ENCODE data around the gene BCL7A. TPM values are rescaled to one million over a fixed set of nuclear protein-coding genes. Genes with fewer than 3 reads are reported as not detected.

The BCL7A gene
- total and polyA plus RNA-seq, 2 of the 8 experiments (the other 6 are each of a cell fraction or from before 2014, with no cell fraction given): 11.9 to 12.7 TPM

DNA sequence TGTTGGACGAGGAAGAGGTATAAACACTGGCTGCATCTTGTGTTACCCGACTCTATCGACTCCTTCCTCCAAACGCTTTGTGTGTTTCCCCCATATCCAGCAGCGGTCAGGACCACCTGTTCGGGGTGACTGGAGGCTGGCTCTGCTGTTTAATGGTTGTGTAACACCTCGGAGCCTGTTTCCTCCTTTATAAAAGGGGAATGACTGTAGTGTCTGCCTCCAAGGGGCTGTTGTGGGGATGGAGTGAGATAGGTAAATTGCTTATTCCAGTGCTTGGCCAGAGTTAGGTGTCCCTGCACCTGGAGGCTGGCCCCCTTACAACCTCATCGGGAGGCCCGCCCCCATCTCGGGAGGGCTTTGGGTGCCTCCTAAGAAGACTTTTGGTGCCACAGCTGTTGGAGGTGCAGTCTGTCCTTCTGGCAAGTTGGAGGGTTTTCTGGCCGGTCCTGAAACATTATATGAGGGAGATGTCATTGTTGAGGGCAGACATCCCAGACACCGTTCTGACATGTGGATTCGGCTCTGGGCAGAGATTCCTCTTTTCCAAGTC lies 57.9 kb downstream of the BCL7A start:
- DNase-seq (ENCODE audit: low read depth in 1 of 2, low spot score in 2 of 2): no peak
- Histone ChIP-seq H2BK15ac (ENCODE audit: low read length) (no peak overlapping the region; the same call in 1 of the 2 replicates), H3K18ac (ENCODE audit: extremely low read depth, low read length) (no peak overlapping the region), H3K36me3 (ENCODE audit: control insufficient read depth in 2 of 4, insufficient read depth in 4 of 4, low read length in 3 of 4) (no peaks in the 10 kb centered on the region; a peak in 1 of 8 replicates), H3K23ac (ENCODE audit: insufficient read length) (no peak overlapping the region), H3K27ac (ENCODE audit: low read depth, low read length) (no peak overlapping the region), H3K79me1 (ENCODE audit: low read depth, low read length) (peaks cover 8% of the 10 kb centered on the region; the same call in 1 of the 2 replicates), H3K4ac (replicated peaks; ENCODE audit: insufficient read length, low read depth, low read length) (no peak overlapping the region), H3K79me2 (ENCODE audit: control insufficient read depth in 1 of 2, insufficient read depth in 2 of 2, low read length in 2 of 2) (peaks cover 4 to 21% of the 10 kb centered on the region in 2 experiments; a peak in 3 of 4 replicates), H3K23me2 (ENCODE audit: low read depth, low read length) (peaks cover 13% of the 10 kb centered on the region; the same call in 1 of the 2 replicates), H3K56ac (replicated peaks; ENCODE audit: insufficient read length, low read depth, low read length) (no peak overlapping the region), H4K8ac (ENCODE audit: extremely low read depth, insufficient read depth, low read length) (peak overlapping the region; percentile 4; the same call in 1 of the 2 replicates), H3K9ac (replicated peaks in 1 of 4; ENCODE audit: extremely low read depth in 1 of 4, low read depth in 3 of 4, low read length in 3 of 4) (peak overlapping the region in 1 of 4 experiments; percentile 42; a peak in 1 of 7 replicates), H2BK20ac (ENCODE audit: low read length) (no peak overlapping the region), H4K20me1 (replicated peaks in 1 of 2; ENCODE audit: control insufficient read depth in 1 of 2, insufficient read depth in 2 of 2, low read length in 2 of 2) (peaks cover 0 to 4% of the 10 kb centered on the region in 2 experiments), H3K4me1 (replicated peaks in 1 of 4; ENCODE audit: control insufficient read depth in 3 of 4, insufficient read depth in 4 of 4, low read length in 3 of 4) (peaks cover 4 to 8% (median 5%) of the 10 kb centered on the region in 4 experiments; a peak in 5 of 7 replicates), H4K5ac (ENCODE audit: insufficient read length, low read depth, low read length) (no peak overlapping the region), H3K14ac (ENCODE audit: insufficient read length) (no peak overlapping the region), H2BK120ac (replicated peaks; ENCODE audit: low read depth, low read length) (no peak overlapping the region), H3K9me3 (ENCODE audit: insufficient read depth in 2 of 2, low read depth in 1 of 2, low read length in 1 of 2) (no peaks in the 10 kb centered on the region), H2AK5ac (ENCODE audit: low read depth, low read length) (no peak overlapping the region), H3K4me3 (ENCODE audit: extremely low read depth in 1 of 4, insufficient read depth in 2 of 4, low read depth in 3 of 4, low read length in 4 of 4) (peak overlapping the region; percentile 62 to 74 (median 68)), H3K4me2 (ENCODE audit: insufficient read depth in 1 of 2, low read depth in 2 of 2, low read length in 2 of 2) (peak overlapping the region; percentile 87 to 98), H2BK5ac (ENCODE audit: low read depth, low read length) (no peak overlapping the region), H2AFZ (ENCODE audit: low read length) (no peak overlapping the region), H4K91ac (replicated peaks; ENCODE audit: insufficient read length, low read length) (no peak overlapping the region), H2BK12ac (ENCODE audit: low read depth, low read length) (no peak overlapping the region), H3K27me3 (replicated peaks in 1 of 4; ENCODE audit: control insufficient read depth in 3 of 4, extremely low read depth in 1 of 4, insufficient read depth in 3 of 4, low read length in 3 of 4) (peaks cover 4 to 21% (median 19%) of the 10 kb centered on the region in 4 experiments; a peak in 6 of 7 replicates)
- FAIRE-seq: no peak
- POLR2A ChIA-PET (ENCODE audit: partially characterized antibody): interaction anchor here (1.4 to 2.1 kb wide), 6 partner anchors 9 to 66 kb away, joined by 3 to 20 read pairs (median 8); no protein-coding TSS in a partner anchor
- 25% methylated on average over 13 of the region's 13 CpGs; no CpG with 5 or more reads in 1 of the 2 experiments for WGBS, 2 experiments (ENCODE audit: extremely low coverage in 1 of 2, insufficient coverage in 1 of 2, insufficient read length in 1 of 2, insufficient replicate concordance in 2 of 2, low coverage in 1 of 2, low lambda C conversion rate in 2 of 2, missing lambda C conversion rate in 1 of 2)
- CTCF ChIA-PET (ENCODE audit: partially characterized antibody): interaction anchor here (0.6 to 3.8 kb wide), 4 partner anchors 16 to 726 kb away, joined by 3 to 26 read pairs (median 6); no protein-coding TSS in a partner anchor
- TF ChIP-seq ZNF274 (IDR thresholded peaks at IDR 0.05; ENCODE audit: borderline replicate concordance, extremely low read depth, low read length) (no peak), CEBPB (IDR thresholded peaks at IDR 0.05; ENCODE audit: low read depth, low read length) (no peak), SUZ12 (IDR thresholded peaks at IDR 0.05; ENCODE audit: low read length) (no peak), EZH2 (IDR thresholded peaks at IDR 0.05; ENCODE audit: low read depth, low read length, severe bottlenecking) (peak; percentile 37), KDM4A (IDR thresholded peaks at IDR 0.05; ENCODE audit: low read depth, low read length, severe bottlenecking) (no peak), BRCA1 (IDR thresholded peaks at IDR 0.05; ENCODE audit: low read depth, low read length) (no peak), RNF2 (IDR thresholded peaks at IDR 0.05; ENCODE audit: borderline replicate concordance, low read depth, low read length, missing control alignments, poor library complexity, severe bottlenecking) (peak; percentile 7)
- TF ChIP-seq, protein P1, sequence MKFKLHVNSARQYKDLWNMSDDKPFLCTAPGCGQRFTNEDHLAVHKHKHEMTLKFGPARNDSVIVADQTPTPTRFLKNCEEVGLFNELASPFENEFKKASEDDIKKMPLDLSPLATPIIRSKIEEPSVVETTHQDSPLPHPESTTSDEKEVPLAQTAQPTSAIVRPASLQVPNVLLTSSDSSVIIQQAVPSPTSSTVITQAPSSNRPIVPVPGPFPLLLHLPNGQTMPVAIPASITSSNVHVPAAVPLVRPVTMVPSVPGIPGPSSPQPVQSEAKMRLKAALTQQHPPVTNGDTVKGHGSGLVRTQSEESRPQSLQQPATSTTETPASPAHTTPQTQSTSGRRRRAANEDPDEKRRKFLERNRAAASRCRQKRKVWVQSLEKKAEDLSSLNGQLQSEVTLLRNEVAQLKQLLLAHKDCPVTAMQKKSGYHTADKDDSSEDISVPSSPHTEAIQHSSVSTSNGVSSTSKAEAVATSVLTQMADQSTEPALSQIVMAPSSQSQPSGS (IDR thresholded peaks at IDR 0.05; ENCODE audit: low read length): no peak
